EL (cell line): ENCODE data around the gene TSLP.

Experiments
- DNase-seq: peaks from one replicate; pipeline ENCODE4 v3.0.0-alpha.2; 2016

Gene TSLP

GRCh38 chr5:111071413-111071812 lies at the start of gene TSLP:
Gene TSLP, plus strand, starts transcription at chr5:111071713. Its CDS starts 178 bp downstream, at chr5:111071891.
- no peak for DNase-seq

GRCh38 chr5:111022301-111022700 lies 49.2 kb upstream of the TSLP start:
- DNase-seq = no peak

- DNase-seq = no peak
These were observed 42.6 kb upstream of the TSLP start for GRCh38 chr5:111028865-111029264.

GRCh38 chr5:111043712-111044506 lies 27.6 kb upstream of the TSLP start:
- peak; percentile 55 for DNase-seq

- no peak for DNase-seq
These were observed 13.4 kb upstream of the TSLP start for GRCh38 chr5:111058064-111058463.

GRCh38 chr5:111060169-111060568 lies 11.3 kb upstream of the TSLP start:
- DNase-seq = no peak

- DNase-seq = no peak
These were observed 9.9 kb upstream of the TSLP start for GRCh38 chr5:111061618-111062017.

- DNase-seq = no peak
These were observed 7.7 kb upstream of the TSLP start for GRCh38 chr5:111063709-111064322.

GRCh38 chr5:111066261-111066938 lies 5.1 kb upstream of the TSLP start:
- DNase-seq = no peak

- no peak for DNase-seq
These were observed 3.3 kb upstream of the TSLP start for GRCh38 chr5:111068213-111068612.

GRCh38 chr5:111069839-111070238 lies 1.7 kb upstream of the TSLP start:
- peak; percentile 45 for DNase-seq

- peak; percentile 41 for DNase-seq
These were observed 1.0 kb upstream of the TSLP start for GRCh38 chr5:111070272-111071134.

GRCh38 chr5:111072949-111073682 lies 1.6 kb downstream of the TSLP start:
- peak; percentile 49 for DNase-seq

GRCh38 chr5:111074244-111074643 lies 2.7 kb downstream of the TSLP start:
- no peak for DNase-seq

GRCh38 chr5:111075520-111075919 lies 4.0 kb downstream of the TSLP start:
- DNase-seq = peak; percentile 86

- no peak for DNase-seq
These were observed 4.6 kb downstream of the TSLP start for GRCh38 chr5:111076091-111076490.

- no peak for DNase-seq
These were observed 6.2 kb downstream of the TSLP start for GRCh38 chr5:111077678-111078077.

GRCh38 chr5:111079846-111080245 lies 8.3 kb downstream of the TSLP start:
- DNase-seq = no peak

- DNase-seq = no peak
These were observed 11.8 kb downstream of the TSLP start for GRCh38 chr5:111083323-111083722.

- peak; percentile 94 for DNase-seq
These were observed 20.7 kb downstream of the TSLP start, which contains the start of gene WDR36 for GRCh38 chr5:111092062-111092853. Gene WDR36, plus strand, starts transcription at chr5:111092348. Its CDS starts 109 bp downstream, at chr5:111092457.

GRCh38 chr5:111095982-111096381 lies 24.5 kb downstream of the TSLP start:
- DNase-seq = no peak
